ENCODE measurements around the gene FAM200C. TPM values are rescaled to one million over a fixed set of nuclear protein-coding genes. Genes with fewer than 3 reads are reported as not detected.

The FAM200C gene
- total and polyA plus RNA-seq, 2 of the 13 experiments (the other 11 are each of a cell fraction or from before 2014, with no cell fraction given), result 3.2 to 4.7 TPM

- no peak for TF ChIP-seq ARID3A (IDR thresholded peaks at IDR 0.05; ENCODE audit: low read depth, low read length)
- no peak for TF ChIP-seq ZNF224 (CRISPR knock-in tag; IDR thresholded peaks at IDR 0.05)
- no peak for TF ChIP-seq BHLHE40 (IDR thresholded peaks at IDR 0.05; ENCODE audit: low read length)
- no peak for TF ChIP-seq TMF1 (CRISPR knock-in tag; IDR thresholded peaks at IDR 0.05; ENCODE audit: low read depth)
- TF ChIP-seq ZNF292 (CRISPR knock-in tag; IDR thresholded peaks at IDR 0.05; ENCODE audit: borderline replicate concordance, low read depth), result no peak
- no peak for TF ChIP-seq CAMTA2 (CRISPR knock-in tag; IDR thresholded peaks at IDR 0.05; ENCODE audit: borderline replicate concordance)
- no peak for TF ChIP-seq ZNF879 (CRISPR knock-in tag; IDR thresholded peaks at IDR 0.05)
- peak; percentile 46; the same call in 1 of the 2 replicates for TF ChIP-seq ZBTB4 (CRISPR knock-in tag; IDR thresholded peaks at IDR 0.05; ENCODE audit: borderline replicate concordance)
- no peak for TF ChIP-seq LRRFIP1 (CRISPR knock-in tag; conservative IDR thresholded peaks at IDR 0.05)
- no peak; the same call in 1 of the 2 replicates for TF ChIP-seq NCOR1 (IDR thresholded peaks at IDR 0.05; ENCODE audit: borderline replicate concordance, low read length)
- TF ChIP-seq CCDC6 (CRISPR knock-in tag; IDR thresholded peaks at IDR 0.05), result no peak
- TF ChIP-seq SRF (IDR thresholded peaks at IDR 0.05; ENCODE audit: low read depth, low read length), result no peak
- no peak for TF ChIP-seq TFDP2 (CRISPR knock-in tag; IDR thresholded peaks at IDR 0.05)
- TF ChIP-seq TOPORS (CRISPR knock-in tag; IDR thresholded peaks at IDR 0.05), result no peak
- no peak for TF ChIP-seq FOSL2 (CRISPR knock-in tag; IDR thresholded peaks at IDR 0.05)
- no peak for TF ChIP-seq MED13 (CRISPR knock-in tag; IDR thresholded peaks at IDR 0.05)
These were observed 19.0 kb upstream of the FAM200C start, which contains the start of gene SLU7 (continued) for GRCh38 chr5:160418561-160419457.

All from HepG2 (cell line).